GM21825 (cell line): ENCODE data around the gene MAST1.
"Not testable (repeated sequence)": the region's sequence is repeated elsewhere in the genome, so short reads cannot be mapped to it uniquely, and the experiment has no call there.

Experiments used
- ATAC-seq: cut with Tn5 transposase; IDR thresholded peaks from one replicate; pipeline ENCODE4 v1.9.1; 2021; ENCODE audit warnings: mild to moderate bottlenecking, moderate library complexity; ENCODE audit not compliant: unreplicated experiment

The MAST1 gene

DNA sequence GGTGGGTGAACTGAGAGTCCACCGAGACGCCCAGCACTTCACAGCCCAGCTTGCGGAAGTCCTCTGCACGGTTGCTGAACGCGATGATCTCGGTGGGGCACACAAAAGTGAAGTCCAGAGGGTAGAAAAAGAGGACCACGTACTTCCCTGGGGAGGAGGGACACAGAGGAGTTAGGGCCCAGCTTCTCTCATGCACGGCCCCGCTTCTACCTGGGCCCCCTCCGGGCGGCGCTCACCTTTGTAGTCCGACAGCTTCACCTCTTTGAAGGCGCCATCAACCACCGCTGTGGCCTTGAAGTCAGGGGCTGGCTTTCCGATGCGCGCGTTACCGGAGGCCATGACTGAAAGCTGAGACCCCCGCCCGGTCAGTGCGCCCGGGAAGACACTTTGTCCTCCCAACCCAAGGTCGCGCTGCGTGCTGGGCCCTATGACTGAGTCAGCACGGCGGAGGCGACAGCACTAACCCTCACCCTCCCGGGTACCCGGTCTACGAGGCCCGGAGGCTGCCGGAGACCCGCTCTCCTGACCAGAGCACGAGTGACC, 37.3 kb upstream of the MAST1 start:
- no peak for ATAC-seq

- peak; percentile 40 for ATAC-seq
Measured at GRCh38 chr19:12801466-12802266, 36.6 kb upstream of the MAST1 start, which contains the start of the genes PRDX2 and THSD8. Gene PRDX2 (minus strand): TSS chr19:12801800. CDS start chr19:12801261, 539 bp downstream. Gene THSD8 (plus strand): TSS chr19:12802069. CDS start chr19:12802072, 3 bp downstream.

DNA sequence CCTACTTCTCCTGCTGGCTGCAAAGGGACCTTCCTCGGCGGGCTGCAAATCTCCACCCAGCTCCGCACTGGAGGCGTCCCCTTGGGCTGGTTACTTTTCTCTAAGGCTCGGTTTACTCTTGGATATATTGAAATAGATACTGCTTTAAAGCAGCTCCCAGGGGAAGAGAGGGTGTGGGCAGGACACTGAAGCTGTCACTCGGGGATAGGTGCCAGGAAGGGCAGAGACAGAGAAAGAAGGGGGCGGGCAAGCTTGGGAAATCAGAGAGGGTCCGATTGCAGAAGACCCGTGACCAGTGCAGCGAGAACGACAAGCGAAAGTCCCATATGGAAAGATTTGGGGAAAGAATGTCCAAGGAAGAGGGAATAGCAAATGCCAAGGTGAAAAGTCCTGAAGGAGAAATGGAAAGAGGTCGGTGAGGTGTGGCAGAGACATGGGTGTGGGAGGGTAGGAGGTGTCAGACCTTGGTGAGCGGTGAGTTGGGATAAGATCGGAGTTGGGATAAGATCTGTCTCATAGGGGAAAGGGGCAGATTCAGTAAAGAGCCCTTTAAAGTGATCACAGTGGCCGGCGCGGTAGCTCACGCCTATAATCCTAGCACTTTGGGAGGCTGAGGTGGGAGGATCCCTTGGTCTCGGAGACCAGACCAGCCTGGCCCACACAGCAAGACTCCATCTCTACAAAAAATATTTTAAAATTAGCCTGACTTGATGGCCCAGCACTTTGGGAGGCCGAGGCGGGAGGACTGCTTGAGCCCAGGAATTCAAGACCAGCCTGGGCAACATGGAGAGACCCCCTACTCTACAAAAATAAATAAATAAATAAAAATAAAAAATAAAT, 35.8 kb upstream of the MAST1 start:
- ATAC-seq: peak; percentile 13

- ATAC-seq: no peak
Measured at GRCh38 chr19:12804051-12804450, 34.3 kb upstream of the MAST1 start.

- ATAC-seq: peak; percentile 66
Measured at GRCh38 chr19:12806242-12807081, 31.9 kb upstream of the MAST1 start, which contains the start of gene RNASEH2A. Gene RNASEH2A (plus strand): TSS chr19:12806584. CDS start chr19:12806674, 90 bp downstream.

GRCh38 chr19:12815088-12815487, 23.2 kb upstream of the MAST1 start:
- no peak for ATAC-seq

- ATAC-seq: not testable (repeated sequence)
Measured at GRCh38 chr19:12817188-12817587, 21.1 kb upstream of the MAST1 start.

- ATAC-seq: not testable (repeated sequence)
Measured at GRCh38 chr19:12817810-12818209, 20.5 kb upstream of the MAST1 start.

DNA sequence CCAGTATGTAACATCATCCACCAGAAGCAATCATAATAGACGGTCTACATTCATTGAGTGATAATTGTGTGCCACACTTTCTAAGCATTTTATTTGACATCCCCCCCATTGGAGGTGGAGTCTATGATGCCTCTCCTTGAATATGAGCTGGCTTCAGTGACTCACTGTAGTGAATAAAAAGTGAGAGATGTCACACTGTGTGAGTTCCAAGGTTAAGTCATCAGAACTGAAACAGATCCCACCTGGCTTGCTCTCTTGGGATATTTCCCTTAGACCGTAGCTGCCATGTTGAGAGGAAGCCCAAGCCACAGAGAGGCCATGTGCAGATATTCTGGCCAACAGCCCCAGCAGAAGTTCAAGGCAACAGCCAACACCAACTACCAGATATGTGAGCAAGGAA, 16.6 kb upstream of the MAST1 start:
- no peak for ATAC-seq

DNA sequence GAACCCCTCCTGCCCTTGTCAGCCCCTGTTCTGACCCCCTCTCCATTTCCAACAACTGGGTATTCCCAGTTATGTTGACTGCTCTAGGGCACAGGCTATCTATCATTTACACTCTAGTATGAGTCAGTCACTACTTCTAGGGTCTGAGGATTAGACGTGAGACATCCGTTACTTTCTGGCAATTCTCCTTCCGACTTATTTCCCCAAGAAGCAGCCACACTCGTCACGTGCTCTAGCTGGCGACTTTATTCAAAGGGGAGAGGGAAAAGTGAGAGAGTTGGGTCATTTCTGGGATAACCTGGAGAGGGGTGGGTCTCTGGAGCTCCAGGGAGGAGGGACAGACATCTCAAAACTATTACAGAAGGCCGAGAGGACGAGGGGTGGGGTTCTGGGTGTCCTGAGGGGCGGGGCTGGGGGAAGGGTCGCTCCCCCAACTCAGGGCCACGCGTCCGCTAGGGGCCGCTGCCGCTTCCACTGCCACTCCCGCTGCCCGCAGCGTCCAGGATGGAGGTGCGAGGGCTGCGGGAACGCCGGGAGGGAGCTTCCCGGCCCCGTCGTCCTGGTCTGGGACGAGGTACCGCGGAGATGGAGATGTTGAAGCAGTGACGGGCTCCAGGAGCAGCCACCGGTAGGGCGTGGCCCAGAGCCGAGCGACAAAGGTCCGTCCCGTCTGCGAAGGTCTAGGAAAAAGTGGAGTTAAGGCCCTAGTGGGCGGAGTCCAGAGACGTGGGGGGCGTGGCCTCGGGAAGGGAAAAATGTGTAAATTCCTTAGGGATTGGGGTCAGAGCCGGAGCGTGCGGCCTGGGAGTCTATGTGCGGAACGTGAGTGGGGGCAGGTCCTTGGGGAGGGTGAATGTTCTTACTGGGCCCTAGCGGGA, 12.8 kb upstream of the MAST1 start:
- ATAC-seq: no peak

DNA sequence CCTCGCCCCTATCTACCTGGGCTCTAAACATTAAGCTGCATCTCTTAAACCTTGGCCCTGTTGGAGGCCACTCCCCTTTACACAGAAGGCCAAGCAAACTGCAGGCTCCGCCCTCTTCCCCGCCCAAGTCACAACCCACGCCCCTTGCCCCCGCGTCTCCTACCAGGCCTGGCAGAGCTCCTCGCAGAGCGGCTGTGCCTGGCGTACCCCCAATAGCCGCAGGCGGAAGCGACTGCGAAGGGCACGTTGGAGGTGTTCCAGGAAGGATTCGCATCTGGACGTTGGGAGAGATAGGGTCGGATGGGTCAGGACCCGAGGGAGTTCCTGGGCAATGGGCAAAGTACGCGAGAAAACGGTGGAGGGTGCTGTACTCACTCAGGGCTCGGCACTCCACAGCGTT, 9.8 kb upstream of the MAST1 start:
- ATAC-seq: no peak

DNA sequence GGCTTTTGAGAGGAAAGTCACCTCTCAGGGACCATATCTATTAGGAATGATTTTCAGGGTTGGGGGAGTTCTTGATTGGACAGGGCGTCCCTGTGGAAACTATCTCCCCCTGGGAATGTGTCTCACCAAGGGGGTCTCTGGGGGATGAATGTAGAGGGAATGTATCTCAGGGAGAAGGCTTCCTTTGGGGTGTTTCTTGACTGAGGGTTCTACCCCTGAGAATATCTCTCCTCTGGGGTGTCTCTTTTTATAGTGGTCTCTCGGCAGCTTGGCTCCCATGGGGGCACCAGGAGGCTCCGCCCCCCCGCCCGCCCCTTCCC, 4.9 kb upstream of the MAST1 start:
- ATAC-seq: no peak

DNA sequence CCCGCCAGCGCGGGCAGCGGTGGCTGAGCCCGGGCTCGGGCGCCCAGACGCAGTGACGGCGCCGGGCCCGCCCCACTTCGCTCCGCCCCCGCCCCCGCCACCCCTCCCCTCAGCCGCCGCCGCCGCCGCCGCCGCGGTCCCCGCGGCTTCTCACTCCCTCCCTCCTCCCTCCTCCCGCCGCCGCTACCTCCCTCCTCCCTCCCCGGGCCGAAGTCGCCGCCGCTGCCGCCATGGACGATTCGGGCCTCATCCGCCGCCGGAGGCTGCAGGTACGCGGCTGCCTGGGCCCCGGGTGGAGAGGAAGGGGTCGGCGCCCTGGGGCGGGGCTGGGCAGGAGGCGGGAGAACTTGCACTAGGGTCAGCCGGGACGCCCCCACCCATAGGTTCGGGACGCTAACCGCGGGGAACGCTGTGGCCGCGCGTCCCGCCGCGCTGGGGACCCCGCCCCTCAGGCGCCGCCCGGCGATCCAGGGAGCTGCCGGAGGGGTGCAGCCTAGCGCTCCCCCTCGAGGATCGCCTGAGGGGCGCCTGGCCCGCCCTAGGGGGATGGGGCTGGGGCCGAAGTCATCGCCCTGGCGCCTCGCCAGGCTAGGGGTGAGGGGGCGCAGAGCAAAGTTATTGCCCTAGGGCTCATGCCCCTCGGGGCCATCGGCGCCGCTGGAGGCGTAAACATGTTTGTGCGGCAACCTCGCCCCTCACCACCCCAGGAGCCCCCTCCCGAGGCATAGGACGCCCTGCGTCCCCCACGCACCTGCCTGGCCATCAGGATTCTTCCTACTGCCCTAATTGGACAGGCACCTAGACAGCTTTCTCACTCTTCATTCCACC, 4.4 kb upstream of the MAST1 start:
- ATAC-seq: no peak

GRCh38 chr19:12834566-12834943, 3.8 kb upstream of the MAST1 start, which contains the start of gene RTBDN:
Gene RTBDN (minus strand): TSS chr19:12834579. CDS start chr19:12829979, 4,600 bp downstream.
- ATAC-seq: no peak

DNA sequence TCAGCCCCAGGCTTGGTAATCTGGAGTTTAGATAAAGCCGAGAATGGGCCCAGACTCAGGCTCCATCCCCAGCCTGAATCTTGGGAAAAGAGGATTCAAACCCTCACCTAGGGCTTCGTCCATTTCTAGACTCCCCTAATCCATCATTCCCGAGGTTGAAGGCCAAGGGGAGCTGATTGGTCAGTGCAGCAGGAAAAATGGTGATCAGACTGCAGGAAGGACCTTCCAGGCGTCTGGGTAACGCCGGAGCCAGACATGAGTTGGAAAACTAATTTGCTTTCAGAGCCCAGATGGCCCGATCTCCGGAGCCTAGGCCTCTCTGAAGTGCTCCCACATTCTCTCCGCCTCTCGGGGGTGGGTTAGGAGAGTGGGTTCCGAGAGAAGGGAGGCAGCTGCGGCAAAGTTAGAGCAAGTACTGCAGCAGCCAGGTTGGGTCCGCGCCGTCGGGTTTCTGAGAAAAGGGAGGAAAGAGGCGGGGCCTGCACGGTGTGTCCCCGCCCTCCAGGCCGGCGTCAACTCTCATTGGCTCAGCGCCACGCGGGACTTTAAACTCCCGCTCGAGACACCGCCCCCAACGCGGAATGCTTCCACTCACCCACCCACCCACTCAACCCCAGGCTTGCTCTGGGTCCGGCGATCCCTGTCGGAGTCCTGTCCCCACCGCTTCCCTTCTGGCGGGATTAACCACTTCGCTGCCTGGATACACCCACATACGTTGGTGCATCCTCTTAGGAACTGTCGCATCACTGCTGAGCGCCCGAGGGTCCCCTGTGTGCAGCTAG, 3.1 kb upstream of the MAST1 start:
- no peak for ATAC-seq

GRCh38 chr19:12836529-12836863, 1.8 kb upstream of the MAST1 start:
- ATAC-seq: no peak

DNA sequence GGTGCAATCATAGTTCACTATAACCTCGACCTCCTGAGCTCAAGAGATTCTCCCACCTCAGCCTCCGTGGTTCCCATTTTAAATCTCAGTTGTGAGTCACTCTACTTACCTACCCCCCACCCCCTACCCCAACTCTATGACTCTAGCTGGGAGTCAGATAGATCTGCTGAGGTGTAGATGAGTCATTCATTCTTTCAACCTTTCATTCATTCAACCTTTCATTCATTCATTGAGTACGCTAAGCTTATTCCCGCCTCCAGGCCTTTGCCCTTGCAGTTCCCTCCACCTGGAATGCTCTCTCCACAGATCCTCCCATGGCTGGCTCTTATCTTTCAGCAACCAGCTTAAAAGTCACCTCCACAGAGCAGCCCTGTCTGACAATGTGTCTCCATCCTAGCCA, 1.1 kb upstream of the MAST1 start:
- ATAC-seq: no peak
